Thoracic aorta (tissue), 2 donors: ENCODE data around the gene ADCYAP1. TPM values are rescaled to one million over a fixed set of nuclear protein-coding genes. Genes with fewer than 3 reads are reported as not detected.

Experiments
- ATAC-seq: fragments of 150-250 bp; one replicate; pipeline ENCODE4 v1.8.0; 2017; ENCODE audit warnings: low read depth; ENCODE audit not compliant: insufficient number of reproducible peaks, low FRiP score
- DNase-seq: peaks from one replicate; pipeline ENCODE4 v3.0.0-alpha.2; 2020; ENCODE audit warnings: low spot score
- H3K27ac ChIP-seq, 2 donors: fragments of 200-600 bp; sonication (generic); 1 replicate in 1 of 2; 2 replicates in 1 of 2; pipeline ENCODE4 v1.5.1; 2016; ENCODE audit warnings: mild to moderate bottlenecking in 2 of 2, moderate library complexity in 2 of 2
- H3K27me3 ChIP-seq: fragments of 200-600 bp; sonication (generic); replicated peaks from 2 replicates; pipeline ENCODE4 v1.6.0; 2016; ENCODE audit warnings: mild to moderate bottlenecking; ENCODE audit not compliant: insufficient read depth
- H3K36me3 ChIP-seq: fragments of 200-600 bp; sonication (generic); one replicate; pipeline ENCODE4 v1.5.1; 2016
- H3K4me1 ChIP-seq, 2 donors: fragments of 200-600 bp; sonication (generic); 1 replicate in 1 of 2; 2 replicates in 1 of 2; pipeline versions ENCODE4 v1.5.1 to v1.6.0; 2016; ENCODE audit warnings: low read depth in 2 of 2, mild to moderate bottlenecking in 1 of 2; ENCODE audit not compliant: control insufficient read depth in 1 of 2
- H3K4me3 ChIP-seq: fragments of 200-600 bp; sonication (generic); 2 replicates; pipeline ENCODE4 v1.5.1; 2016; ENCODE audit warnings: mild to moderate bottlenecking
- H3K9me3 ChIP-seq: fragments of 200-600 bp; sonication (generic); 2 replicates; pipeline ENCODE4 v1.5.1; 2016
- CTCF ChIP-seq: fragments of 200-600 bp; sonication (generic); IDR thresholded peaks from one replicate; pipeline ENCODE4 v1.5.1; 2019; ENCODE audit warnings: antibody characterized with exemption
- total RNA-seq, 2 donors: library from RNA; depleted of rRNA; stranded (reverse); fragments of >200 nt; gene quantifications; one replicate each; pipeline versions ENCODE4 v1.1.0 to v1.2.3, GENCODE V29; 2016

ADCYAP1 gene
- total RNA-seq, 2 donors from 2014 or later: 1.3 to 15.3 TPM

DNA sequence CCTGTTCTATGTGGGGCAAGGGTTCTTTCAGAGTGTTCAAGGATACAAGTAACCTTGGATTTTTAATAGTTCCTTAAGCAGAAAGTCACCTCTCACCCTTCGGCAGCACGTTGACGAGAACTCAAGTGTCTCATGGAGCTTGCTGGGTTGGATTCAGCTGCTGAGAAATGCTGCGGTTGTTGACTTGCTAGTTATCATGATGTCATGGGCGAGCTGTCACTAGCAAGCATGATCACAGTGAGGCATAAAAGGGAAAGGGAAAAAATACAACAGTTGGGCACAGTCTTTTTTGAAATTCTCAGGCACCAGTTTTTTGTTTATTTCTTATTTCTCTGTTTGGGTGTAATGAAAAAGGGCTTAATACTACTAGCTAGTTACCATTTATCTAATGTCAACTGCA is 53.2 kb downstream of the ADCYAP1 start:
- Histone ChIP-seq H3K27me3 (no peaks in the 10 kb centered on the region), H3K4me3 (no peak overlapping the region), H3K9me3 (no peaks in the 10 kb centered on the region), H3K27ac (no peak overlapping the region), H3K4me1 (peaks cover 0 to 3% of the 10 kb centered on the region in 2 donors), H3K36me3 (no peaks in the 10 kb centered on the region)
- no peak for TF ChIP-seq CTCF
- DNase-seq (no peak), ATAC-seq (no peak)

- Histone ChIP-seq H3K36me3 (no peaks in the 10 kb centered on the region), H3K4me1 (peaks cover 0 to 3% of the 10 kb centered on the region in 2 donors), H3K9me3 (no peaks in the 10 kb centered on the region), H3K4me3 (no peak overlapping the region), H3K27ac (no peak overlapping the region), H3K27me3 (no peaks in the 10 kb centered on the region)
- no peak for ATAC-seq
- TF ChIP-seq CTCF: no peak
- no peak for DNase-seq
Observed at GRCh38 chr18:959854-960253, 55.2 kb downstream of the ADCYAP1 start.

Other genes starting within 250 kb of the ADCYAP1 start
- gene TYMS, start 247.2 kb upstream of the ADCYAP1 start, total RNA-seq: 1 to 10 TPM; 1.2 to 8.2 TPM
- 10 to 100 TPM; 77.8 to 85.9 TPM for gene ENOSF1, start 192.2 kb upstream of the ADCYAP1 start, total RNA-seq
- gene YES1, start 92.6 kb upstream of the ADCYAP1 start, total RNA-seq: 10 to 100 TPM; 41.2 to 50.4 TPM